Thyroid gland (tissue), 4 donors: ENCODE results near the gene SCN4B.

Source experiments
- CTCF ChIP-seq, 6 experiments: fragments of 200-600 bp in 3 of 6; fragments of 450-650 bp in 3 of 6; sonication (generic) in 3 of 6; IDR thresholded peaks; one replicate each; pipeline ENCODE4 v1.5.1; 2016 to 2019; ENCODE audit warnings: antibody characterized with exemption in 6 of 6, mild to moderate bottlenecking in 2 of 6, inconsistent platforms in 1 of 6, moderate library complexity in 1 of 6
- POLR2A ChIP-seq, 2 donors: fragments of 450-650 bp; IDR thresholded peaks; one replicate each; pipeline ENCODE4 v1.6.1; 2017; ENCODE audit warnings: antibody characterized with exemption in 2 of 2, mild to moderate bottlenecking in 2 of 2, moderate library complexity in 1 of 2

- TF ChIP-seq CTCF (IDR thresholded peaks at IDR 0.05) (no peak), POLR2A (IDR thresholded peaks at IDR 0.05) (no peak)
Measured at GRCh38 chr11:118091690-118092089, 60.9 kb downstream of the SCN4B start.
